Keratinocyte (primary cell): ENCODE data around the gene TP53BP2.

ENCODE experiments used
- EZH2 ChIP-seq: IDR thresholded peaks from one replicate; pipeline ENCODE4 v1.6.1; 2012; ENCODE audit warnings: inconsistent platforms, mild to moderate bottlenecking, low read length, moderate library complexity
- TF ChIP-seq, protein P1 (sequence below), 3 experiments: IDR thresholded peaks in 1 of 3; conservative IDR thresholded peaks in 1 of 3; optimal IDR thresholded peaks in 1 of 3; 2 replicates in 2 of 3; 3 replicates in 1 of 3; pipeline versions ENCODE3 to v1.5.1; 2011; ENCODE audit warnings: low read length in 3 of 3, mild to moderate bottlenecking in 3 of 3, moderate library complexity in 2 of 3, control low read depth in 1 of 3, inconsistent platforms in 1 of 3; ENCODE audit not compliant: insufficient read depth in 2 of 3; ENCODE audit errors: extremely low read depth in 1 of 3

DNA sequence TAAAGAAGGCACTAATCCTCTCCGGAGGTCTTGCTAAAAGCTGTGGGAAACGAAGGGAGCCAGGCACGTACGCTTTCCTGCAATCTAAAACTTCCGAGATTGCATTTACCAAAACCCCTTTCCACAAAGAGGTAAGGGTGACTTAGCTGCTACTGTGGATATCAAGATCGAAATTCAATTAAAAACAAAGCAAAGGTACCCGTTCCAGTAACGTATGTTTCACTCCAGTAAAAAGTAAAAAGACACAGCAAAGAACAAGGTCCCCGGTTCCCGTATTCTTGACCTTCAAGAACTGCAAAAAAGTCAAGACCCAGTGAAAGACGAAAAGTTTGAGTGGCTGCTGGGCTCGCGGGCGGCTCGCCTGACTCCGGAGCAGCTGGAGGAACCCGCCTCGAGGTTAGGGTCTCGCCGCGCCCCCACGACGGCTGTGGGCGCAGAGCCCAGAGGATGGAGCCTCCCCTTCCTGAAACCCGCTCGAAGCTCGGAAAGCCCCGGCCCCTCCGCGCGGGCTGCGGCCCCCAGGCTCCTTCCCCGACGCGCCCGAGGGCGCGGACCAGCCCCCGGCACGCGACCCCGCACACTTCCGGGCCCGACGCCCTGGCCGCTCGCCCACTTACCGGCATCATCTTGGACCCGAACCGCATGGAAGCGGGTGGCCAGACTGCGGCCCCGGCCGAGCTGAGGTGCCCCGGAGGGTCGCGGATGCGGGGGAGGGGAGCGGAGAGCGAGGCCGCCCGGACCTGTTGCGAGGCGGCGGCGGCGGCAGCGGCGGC is 524 bp downstream of the TP53BP2 start:
- TF ChIP-seq, protein P1, sequence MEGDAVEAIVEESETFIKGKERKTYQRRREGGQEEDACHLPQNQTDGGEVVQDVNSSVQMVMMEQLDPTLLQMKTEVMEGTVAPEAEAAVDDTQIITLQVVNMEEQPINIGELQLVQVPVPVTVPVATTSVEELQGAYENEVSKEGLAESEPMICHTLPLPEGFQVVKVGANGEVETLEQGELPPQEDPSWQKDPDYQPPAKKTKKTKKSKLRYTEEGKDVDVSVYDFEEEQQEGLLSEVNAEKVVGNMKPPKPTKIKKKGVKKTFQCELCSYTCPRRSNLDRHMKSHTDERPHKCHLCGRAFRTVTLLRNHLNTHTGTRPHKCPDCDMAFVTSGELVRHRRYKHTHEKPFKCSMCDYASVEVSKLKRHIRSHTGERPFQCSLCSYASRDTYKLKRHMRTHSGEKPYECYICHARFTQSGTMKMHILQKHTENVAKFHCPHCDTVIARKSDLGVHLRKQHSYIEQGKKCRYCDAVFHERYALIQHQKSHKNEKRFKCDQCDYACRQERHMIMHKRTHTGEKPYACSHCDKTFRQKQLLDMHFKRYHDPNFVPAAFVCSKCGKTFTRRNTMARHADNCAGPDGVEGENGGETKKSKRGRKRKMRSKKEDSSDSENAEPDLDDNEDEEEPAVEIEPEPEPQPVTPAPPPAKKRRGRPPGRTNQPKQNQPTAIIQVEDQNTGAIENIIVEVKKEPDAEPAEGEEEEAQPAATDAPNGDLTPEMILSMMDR (optimal IDR thresholded peaks at IDR 0.05 in 1 of 3, IDR thresholded peaks at IDR 0.05 in 1 of 3, conservative IDR thresholded peaks at IDR 0.05 in 1 of 3; ENCODE audit: extremely low read depth in 1 of 3, insufficient read depth in 2 of 3, low read length in 3 of 3): no peak
- no peak for TF ChIP-seq EZH2
